ENCODE data around the gene CREBBP.
"Not testable (repeated sequence)": the region's sequence is repeated elsewhere in the genome, so short reads cannot be mapped to it uniquely, and the experiment has no call there.

The CREBBP gene

DNA sequence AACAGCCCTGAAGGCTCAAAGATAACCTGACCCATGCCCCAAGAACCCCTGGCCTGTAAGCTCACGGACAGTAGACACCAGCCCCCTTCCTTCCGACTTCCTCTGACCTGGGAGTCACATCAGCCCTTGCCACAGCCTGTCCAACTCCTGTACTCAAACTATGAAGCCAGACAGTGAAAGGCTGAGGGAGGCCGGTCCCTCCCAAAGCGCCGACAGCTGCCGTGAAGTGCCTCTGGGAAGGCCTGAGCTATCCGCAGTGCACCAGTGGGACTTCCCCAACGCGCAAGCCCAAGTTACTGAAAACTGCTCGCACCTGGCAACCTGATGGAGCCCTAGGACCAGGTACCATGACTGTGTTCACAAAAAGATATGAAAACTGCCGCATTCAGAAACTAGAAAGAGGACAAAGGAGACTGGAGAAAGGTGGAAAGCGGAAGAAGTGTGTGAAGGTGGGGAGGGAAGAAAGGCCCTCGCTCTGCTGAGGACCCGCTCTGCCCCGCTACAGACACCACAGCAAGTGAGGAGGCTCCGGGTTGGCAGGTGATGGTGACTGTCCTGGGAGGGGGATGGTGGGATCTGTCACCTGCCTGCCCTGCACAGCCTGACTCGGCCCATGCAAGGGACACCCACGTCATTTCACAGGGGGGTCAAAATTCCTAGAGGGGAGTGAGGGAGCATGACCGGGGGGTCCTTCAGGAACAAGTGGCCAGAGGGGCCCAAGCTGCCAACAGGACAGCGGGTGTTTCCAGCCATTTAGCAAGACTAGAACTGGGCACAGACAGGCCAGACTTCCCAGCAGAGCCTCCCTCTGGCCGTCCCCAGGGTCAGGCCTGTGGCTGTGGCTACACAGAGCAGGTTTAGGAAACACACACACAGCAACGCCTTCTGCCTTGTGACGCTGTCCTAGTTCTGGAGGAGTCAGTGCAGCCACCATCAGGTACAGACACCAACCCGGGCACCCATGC is 150.1 kb downstream of the CREBBP start:
- DNase-seq, result no peak

DNA sequence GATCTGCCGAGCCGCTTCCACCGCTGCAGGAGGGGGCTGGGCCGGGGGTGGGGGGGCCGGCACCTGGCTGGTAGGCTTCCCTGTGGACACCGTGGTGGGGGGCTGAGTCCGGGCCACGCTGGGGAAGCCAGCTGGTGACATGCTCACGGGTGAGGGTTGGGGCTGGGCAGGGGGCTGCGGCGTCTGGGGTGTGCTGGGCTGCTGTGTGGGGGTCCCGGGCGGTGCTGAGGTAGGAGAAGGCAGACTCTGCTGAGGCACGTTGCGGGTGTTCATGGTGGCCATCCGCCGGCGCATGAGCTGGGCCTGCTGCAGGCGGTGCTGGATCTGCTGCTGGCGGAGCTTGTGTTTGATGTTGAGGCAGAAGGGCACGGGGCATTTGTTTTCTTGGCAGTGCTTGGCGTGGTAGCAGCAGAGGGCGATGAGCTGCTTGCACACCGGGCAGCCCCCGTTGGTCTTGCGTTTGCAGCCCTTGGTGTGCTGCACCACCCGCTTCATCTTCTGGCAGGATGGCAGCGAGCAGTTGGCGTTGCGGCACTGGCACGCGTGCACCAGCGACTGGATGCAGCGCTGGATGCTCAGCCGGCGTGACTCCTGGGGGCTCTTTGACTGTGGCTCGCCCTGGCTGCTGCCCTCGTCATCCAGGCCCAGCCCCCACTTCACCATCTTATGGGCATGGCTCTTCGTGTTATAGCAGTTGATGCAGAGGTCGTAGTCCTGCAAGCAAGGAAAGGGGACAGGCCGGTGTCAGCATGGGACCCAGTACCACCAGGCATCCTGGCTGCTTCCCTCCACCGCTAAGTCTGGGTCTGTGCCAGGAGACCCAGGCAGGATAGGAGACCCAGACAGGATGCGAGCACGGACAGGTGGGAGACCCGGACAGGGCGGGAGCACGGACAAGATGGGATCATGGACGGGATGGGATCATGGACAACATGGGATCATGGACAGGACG is 151.1 kb downstream of the CREBBP start:
- no peak for DNase-seq

DNA sequence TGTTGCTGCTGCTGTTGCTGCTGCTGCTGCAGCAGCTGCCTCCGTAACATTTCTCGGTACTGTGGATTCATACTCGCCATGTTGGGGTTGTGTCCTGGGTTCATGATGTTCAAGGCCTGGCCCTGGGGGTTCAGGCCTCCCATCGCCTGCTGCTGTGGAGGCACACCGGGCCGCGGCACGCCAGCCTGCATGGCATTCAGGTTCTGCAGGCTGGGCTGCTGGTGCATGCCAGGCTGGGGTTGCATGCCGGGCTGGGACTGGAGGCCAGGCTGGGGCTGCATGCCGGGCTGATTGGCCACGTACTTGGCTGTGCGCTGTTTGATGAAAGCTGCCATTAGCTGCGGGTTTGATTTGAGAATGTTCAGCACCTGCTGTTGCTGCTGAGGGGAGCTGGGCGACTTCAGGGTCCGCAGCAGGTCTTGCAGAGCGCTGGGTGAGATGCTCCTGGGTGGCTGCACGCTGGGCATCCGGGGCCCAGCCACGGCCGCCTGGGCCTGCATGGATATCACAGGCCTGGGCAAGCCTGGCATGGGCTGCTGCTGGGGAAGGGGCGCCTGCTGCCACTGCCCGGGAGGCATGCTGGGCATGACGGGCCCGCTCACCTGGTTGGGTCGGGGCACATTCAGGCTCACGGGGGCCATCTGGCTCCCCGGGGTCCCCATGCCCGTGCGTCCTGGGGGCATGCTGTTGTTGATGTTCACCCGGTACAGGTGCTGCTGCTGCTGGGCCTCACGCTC is 151.9 kb downstream of the CREBBP start:
- no peak for DNase-seq

DNA sequence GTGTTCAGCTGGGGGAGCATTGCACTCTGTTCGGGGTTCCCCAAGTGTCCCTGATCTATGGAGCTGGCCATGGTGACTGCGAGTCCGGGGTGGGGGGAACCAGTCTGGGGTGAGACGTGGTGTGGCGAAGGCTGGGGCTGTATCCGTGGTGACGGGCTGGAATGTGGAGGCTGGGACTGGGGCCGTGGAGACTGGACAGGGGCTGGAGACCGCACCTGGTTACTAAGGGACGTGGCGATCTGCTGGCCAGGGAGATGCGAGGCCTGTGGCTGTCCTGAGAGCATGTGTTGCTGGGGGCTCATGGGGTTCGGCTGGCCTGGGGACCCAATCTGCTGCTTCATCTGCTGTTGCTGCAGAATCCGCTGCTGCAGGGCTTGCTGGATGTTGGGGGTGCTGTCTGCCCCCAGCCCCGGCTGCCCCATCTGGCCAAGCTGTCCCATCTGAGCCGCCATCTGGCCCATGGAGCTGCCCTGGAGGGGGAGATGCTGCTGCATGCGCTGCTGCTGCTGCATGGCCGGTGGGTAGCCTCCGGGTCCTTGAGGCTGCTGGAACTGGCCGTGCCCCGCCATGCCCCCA is 152.6 kb downstream of the CREBBP start:
- DNase-seq, result no peak

DNA sequence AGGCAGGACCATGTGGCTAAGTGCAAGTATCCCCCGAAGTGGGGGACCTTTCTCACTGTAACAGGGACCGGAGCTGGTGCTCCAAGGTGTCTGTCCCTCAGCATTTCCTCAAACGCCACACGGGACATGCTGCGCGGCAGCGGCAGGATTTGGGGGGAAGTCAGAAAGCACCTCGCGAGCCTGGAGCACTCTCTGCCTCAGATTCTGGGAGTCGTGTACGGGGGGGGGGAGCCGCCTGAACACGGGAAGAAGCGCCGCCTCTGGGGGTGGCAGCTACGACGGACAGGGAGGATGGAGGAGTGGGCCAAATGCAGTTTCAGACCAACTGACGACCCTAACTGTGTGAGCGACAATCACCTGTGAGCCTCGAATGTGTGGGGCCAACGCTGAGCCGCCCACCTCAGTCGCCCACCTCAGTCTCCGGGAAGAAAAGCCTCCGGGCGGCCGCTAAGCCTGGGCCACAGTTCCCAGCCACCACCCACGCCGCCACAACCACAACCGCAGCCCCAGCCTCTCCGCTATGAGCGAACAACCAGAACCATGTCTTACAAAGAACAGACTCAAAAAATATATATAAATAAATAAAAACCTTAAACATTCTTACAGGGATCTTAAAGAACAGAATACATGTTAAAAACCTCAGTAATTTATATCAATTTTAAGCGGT is 154.4 kb downstream of the CREBBP start:
- no peak for DNase-seq

DNA sequence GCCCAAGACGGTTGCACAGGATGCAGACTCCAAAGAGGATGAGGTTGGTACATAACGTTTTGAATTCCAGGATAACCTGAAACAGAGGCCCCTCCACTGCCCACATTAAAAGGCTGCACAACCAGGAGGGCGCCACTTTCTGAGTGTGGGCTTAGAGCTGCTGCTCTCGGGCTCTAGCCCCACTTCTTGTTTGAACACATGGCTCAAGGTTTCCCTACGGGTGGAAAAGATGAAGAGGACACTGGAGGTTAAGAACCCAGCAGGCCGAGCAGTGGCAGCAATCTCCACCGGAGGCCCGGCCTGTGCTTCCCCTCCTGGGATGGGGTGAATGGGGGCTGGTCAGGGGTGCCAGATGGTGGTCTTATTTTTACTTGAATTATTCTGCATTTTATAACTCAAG is 155.2 kb downstream of the CREBBP start:
- DNase-seq, result no peak

DNA sequence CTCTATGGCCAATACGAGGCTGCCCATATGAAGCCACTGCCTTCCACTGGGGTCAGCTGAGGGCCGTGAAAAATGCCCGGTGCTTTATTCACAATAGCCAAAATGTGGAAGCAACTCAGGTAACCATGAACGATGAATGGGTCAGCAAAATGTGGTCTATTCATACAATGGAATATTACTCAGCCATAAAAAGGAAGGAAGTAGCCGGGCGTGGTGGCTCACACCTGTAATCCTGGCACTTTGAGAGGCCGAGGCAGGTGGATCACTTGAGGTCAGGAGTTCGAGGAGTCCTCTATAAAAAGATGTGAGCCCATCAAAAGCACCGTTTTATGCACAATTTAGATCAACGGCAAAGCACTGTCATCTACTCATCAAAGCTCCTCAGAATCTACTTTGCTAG is 158.0 kb downstream of the CREBBP start:
- no peak for DNase-seq

DNA sequence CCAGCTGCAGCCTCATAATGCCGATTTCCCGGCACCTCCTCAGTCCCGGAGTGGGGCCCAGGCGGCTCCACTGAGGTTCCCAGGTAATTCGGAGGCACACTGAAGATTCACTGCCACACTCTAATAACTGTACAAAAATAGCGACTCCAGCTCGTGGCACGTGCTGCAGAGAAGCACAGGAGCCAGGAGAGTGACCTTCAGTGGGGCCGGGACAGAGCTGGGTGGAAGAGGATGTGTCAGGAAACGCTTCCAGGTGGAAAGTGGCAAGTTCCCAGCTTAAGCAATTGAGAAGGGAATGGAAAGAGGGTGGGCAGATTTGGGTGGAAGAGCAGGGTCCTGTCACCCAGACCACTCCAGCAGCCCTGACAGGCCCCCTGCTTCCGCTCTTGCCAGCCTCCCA is 160.1 kb downstream of the CREBBP start:
- DNase-seq, result no peak

DNA sequence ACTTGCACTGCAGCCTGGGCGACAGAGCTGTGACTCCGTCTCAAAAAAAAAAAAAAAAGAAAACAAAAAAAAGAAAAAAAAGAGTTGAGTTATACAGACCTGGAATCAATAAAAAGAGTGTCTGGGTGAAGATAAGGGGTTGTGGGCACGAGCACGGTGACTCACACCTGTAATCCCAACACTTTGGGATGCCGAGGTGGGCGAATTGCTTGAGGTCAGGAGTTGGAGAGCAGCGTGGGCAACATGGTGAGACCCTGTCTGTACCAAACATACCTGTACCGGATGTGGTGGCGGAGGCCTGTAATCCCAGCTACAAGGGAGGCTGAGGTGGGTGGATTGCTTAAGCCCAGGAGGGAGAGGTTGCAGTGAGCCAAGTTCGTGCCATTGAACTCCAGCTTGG is 161.9 kb downstream of the CREBBP start:
- no peak for DNase-seq

DNA sequence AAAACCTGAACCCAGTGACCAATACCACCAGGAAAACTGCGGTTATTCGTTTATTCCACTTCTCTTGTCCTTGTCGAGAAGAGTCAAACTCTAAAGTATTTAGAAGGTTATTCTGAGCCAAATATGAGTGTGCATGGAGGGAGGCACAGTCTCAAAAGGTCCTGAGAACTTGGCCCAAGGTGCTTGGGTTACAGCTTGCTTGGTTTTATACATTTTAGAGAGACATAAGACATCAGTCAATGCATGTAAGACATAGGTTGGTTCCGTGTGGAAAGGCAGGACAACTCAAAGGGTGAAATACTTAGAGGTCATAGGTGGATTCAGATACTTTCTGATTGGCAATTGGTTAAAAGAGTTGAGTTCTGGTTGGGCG is 162.5 kb downstream of the CREBBP start:
- no peak for DNase-seq

DNA sequence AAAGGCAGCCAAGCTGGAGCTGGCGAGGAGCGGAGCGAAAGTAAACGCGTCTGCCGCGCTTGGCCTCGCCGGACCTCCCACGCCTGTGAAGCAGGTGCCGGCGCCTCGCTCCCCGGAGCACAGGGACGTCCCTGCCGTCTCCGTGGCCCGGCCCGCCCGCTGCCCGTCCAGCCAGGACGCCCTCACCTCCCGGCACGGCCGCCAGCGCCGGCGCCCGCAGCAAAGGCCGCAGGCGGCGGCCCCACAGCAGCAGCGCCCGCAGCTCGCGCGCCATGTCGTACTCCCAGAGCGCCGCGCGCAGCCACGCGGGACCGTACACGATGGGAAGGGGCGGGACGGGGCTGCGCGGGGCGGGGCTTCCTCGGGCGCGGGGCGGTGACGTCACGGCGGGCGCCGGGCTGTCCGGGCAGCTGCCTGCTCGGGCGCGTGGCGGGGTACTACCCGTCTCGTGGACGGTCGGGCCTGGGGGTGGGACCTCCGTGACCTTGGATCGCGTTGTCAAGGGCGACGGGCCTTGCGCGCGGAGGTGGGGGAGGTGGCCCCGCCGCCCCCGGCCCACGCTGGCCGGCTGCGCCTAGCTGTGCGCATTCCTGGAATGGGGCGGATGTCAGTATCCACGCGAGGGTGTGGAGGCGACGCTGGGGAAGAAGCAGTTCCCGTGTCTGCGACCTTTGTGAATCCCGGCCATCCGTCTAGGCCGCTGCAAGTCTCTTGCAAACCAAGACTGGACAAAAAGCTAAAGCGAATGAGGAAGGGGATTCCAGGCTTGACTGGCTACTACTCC is 163.1 kb downstream of the CREBBP start, which contains the start of gene TRAP1:
TSS of gene TRAP1 (minus strand) at position 290 of the 784 bp plus-strand sequence. CDS start at position 274, 16 bp downstream.
- peak; percentile 36 for DNase-seq

DNA sequence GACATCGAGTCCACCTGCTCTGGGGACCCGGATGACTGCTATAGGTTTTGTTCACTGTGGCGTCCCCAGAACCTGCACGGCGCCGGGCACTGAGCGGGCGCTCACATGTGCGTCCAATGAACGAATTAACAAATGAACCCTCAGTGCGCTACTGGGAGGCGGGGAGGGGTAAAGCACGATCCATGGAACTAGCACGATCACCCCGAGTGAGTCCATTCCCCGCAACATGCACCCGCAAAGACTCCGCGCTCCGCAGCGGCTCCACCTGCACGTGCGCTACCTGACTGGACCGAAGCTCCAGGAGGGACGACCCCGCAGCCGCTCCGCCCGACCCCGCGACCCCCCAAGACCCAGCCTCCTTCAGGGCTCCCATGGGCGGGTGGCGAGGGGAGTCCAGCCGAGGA is 163.7 kb downstream of the CREBBP start:
- DNase-seq, result peak; percentile 13

DNA sequence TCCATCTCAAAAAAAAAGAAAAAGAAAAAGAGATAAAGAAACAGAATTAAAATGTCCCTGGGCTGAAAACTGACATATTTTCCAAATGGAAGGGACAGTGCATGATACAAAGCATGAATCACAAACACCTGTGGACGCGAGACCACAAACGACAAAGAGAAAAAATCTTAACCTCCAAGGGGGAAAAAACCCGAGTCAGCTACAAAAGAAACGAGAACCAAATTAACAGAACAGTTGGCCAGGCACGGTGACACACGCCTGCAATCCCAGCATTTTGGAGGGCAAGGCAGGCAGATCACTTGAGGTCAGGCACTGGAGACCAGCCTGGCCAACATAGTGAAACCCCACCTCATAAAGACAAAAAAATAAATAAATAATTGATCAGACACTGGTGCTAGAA is 165.1 kb downstream of the CREBBP start:
- DNase-seq, result no peak

DNA sequence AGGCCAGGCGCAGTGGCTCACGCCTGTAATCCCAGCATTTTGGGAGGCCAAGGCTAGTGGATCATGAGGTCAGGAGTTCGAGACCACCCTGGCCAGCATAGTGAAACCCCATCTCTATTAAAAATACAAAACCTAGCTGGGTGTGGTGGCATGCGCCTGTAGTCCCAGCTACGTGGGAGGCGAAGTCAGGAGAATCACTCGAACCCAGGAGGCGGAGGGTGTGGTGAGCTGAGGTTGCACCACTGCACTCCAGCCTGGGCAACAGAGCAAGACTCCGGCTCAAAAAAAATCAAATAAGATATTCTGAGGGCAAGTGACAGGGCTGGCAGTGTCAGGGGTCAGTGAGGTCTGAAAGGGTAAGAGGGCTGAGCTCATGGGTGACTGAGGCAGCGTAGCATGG is 166.1 kb downstream of the CREBBP start:
- not testable (repeated sequence) for DNase-seq

DNA sequence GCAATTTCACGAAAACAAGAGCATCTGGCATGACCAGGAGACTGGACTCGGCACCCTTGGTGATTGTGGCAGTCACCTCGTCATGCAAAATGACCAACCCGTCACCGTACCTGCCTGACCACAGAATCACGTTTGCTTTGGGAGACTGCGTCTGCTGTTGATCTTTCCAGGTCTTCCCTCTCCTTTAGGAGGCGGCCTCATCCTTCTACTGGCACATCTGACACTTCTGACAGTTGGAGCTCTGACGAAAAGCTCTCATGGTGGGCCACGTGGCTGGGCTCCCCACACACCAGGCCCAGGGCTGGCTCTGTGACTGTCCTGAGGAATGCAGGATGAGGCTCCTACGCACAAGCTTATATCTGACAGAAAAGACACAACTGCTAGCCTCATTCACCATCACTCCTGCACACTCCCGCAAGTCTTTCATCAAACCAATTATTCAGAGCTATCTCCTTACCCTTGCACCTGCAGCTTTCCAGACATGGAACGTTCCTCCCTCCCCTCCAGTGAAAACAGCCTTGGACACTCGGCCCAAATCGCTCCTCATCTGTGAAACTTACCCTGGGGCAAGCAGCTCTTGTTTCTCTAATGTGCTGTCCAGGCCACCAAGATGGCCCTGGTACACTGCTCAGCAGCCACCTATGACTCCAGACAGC is 166.8 kb downstream of the CREBBP start:
- DNase-seq, result no peak

DNA sequence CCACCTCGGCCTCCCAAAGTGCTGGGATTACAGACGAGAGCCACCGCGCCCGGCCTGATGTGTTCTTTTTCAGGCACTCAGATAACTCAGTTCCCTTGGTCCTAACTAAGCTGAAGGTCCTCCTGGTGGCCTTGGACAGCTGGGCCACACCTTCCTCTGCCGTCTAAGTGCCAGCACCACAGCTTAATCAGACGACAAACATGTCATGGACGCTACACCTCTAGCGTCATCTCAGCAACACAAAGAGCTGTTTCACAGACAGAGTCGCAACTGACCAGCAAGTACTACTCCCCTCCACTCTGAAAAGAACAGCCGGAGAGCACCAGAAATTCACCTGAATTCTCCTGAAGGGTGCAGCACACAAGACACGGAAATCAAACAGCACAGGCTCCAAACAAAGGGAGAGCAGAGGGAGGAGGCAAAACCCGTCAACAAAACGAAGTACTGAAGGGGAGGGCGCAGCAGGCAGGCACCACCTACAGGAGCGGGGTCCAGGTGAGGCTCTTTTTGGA is 167.6 kb downstream of the CREBBP start:
- DNase-seq, result no peak

DNA sequence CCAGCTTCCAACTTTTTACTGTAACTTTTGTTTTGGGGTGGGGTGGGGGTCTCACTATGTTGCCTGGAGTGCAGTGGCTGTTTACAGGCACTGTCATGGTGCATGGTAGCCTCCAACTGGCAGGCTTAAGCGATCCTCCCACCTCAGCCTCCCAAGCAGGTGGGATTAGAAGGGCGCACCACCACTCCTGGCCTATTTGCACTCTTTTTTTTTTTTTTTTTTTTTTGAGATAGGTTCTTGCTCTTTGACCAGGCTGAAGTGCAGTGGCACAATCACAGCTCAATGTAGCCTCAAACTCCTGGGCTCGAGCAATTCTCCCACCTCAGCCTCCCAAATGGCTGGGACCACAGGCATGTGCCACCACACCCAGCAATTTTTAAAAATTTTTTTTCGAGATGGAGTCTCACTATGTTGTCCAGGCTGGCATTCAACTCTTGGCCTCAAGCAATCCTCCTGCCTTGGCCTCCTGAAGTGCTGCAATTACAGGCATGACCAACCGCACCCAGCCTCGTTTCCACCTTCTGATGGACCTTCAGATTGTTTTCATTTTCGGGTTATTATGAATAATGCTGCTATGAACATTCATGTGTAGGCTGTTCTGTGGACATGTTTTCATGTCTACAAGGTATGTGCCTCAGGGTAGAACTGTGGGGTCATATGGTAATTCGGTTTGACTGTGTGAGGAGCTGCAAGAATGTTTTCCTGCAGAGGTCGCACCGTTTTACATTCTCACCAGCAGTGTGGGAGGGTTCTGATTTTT is 174.1 kb downstream of the CREBBP start:
- DNase-seq, result no peak

DNA sequence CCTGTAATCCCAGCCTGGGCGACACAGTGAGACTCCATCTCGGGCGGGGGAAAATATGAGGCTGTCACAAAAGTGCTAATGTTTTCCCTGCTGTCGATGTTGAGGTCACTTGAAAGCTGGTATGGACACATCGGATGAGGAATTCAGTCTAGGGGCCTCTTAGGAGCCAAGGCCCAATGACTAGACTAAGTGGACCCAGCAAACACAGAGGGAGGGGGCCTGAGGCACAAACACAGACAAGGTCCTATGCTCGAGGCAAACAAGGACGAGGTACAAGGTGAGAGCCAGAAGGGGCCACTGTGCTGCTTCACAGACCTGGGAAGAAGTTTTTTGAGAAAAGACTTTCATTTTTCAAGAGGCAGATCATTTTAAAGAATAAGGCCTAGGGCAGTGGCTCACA is 178.4 kb downstream of the CREBBP start:
- DNase-seq, result no peak

DNA sequence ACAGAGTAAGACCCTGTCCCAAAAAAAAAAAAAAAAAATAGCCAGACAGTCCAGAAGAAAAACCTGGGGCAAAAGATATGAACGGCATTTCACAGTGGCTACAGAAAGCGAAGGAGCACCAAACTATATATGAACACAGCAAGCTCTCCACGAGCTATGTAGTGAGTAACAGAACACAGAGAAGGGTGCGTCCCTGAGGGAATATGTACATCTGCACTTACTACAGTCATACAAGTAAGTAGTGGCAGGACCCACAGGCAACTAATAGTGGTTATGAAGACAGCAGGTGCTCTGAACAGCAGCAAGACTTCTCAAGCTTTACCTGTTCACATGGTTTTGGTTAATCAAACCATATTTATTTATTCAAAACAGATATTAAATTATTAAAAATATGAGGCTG is 179.0 kb downstream of the CREBBP start:
- no peak for DNase-seq

DNA sequence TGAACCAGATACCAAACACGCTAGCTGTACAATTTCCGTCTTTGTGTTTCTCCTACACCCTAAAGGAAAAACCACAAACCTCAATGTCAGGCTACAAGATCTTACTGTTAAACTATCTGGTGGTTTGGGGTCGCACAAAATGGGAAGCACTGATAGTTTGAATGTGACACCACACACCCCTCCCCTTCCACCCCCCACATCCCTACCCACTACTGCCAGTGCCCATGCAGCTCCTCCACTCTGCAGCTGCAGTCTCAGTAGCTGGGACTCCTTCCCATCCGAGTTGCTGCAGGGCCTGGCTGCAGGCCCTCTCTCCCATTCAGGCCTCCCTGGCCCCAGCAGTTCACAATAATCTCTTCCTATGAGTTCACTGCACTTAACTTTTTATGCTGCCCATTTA is 181.6 kb downstream of the CREBBP start:
- DNase-seq, result no peak
